Transverse colon (tissue), 3 donors: ENCODE results near the gene ZNF385B.

Experiments
- CTCF ChIP-seq, 5 experiments: fragments of 200-600 bp in 3 of 5; fragments of 450-650 bp in 2 of 5; sonication (generic) in 3 of 5; IDR thresholded peaks; 1 replicate in 2 of 5; 2 replicates in 3 of 5; pipeline ENCODE4 v1.5.1; 2016 to 2017; ENCODE audit warnings: antibody characterized with exemption in 5 of 5, inconsistent platforms in 3 of 5, mild to moderate bottlenecking in 2 of 5, moderate library complexity in 1 of 5
- EP300 ChIP-seq: sonication (generic); formaldehyde crosslinking; IDR thresholded peaks from one replicate; pipeline ENCODE4 v1.6.1; 2017; ENCODE audit warnings: antibody characterized with exemption, low read depth
- POLR2A ChIP-seq: fragments of 450-650 bp; IDR thresholded peaks from one replicate; pipeline ENCODE4 v1.6.1; 2016; ENCODE audit warnings: antibody characterized with exemption, mild to moderate bottlenecking, moderate library complexity

- TF ChIP-seq POLR2A = no peak
- no peak for TF ChIP-seq CTCF (IDR thresholded peaks at IDR 0.05)
- TF ChIP-seq EP300 = no peak
Measured at GRCh38 chr2:179715196-179715595, 146.2 kb downstream of the ZNF385B start.
